Skeletal muscle tissue (tissue), 4 donors: Measurements from ENCODE around the gene SLC26A11. TPM values are rescaled to one million over a fixed set of nuclear protein-coding genes. Genes with fewer than 3 reads are reported as not detected.
"Not testable (repeated sequence)": the region's sequence is repeated elsewhere in the genome, so short reads cannot be mapped to it uniquely, and the experiment has no call there.

ENCODE experiments used
- H3K27ac ChIP-seq: one replicate; pipeline ENCODE4 v1.7.0; 2013; ENCODE audit warnings: mild to moderate bottlenecking, low read depth, low read length, inconsistent platforms
- H3K27me3 ChIP-seq, 3 donors: one replicate each; pipeline ENCODE4 v1.7.0; 2013; ENCODE audit warnings: low read length in 3 of 3; ENCODE audit not compliant: control insufficient read depth in 3 of 3, insufficient read depth in 3 of 3
- H3K36me3 ChIP-seq, 3 donors: one replicate each; pipeline ENCODE4 v1.7.0; 2013; ENCODE audit warnings: low read length in 3 of 3; ENCODE audit not compliant: control insufficient read depth in 3 of 3, insufficient read depth in 3 of 3
- H3K4me1 ChIP-seq, 3 donors: one replicate each; pipeline ENCODE4 v1.7.0; 2013; ENCODE audit warnings: low read length in 3 of 3, mild to moderate bottlenecking in 3 of 3; ENCODE audit not compliant: control insufficient read depth in 3 of 3, insufficient read depth in 3 of 3
- H3K4me3 ChIP-seq, 3 donors: one replicate each; pipeline ENCODE4 v1.7.0; 2013; ENCODE audit warnings: low read length in 3 of 3
- H3K9ac ChIP-seq, 3 donors: one replicate each; pipeline ENCODE4 v1.7.0; 2013; ENCODE audit warnings: low read length in 3 of 3, mild to moderate bottlenecking in 3 of 3, moderate library complexity in 2 of 3, low read depth in 1 of 3
- H3K9me3 ChIP-seq, 3 donors: one replicate each; pipeline ENCODE4 v1.7.0; 2013; ENCODE audit warnings: low read length in 3 of 3; ENCODE audit not compliant: control insufficient read depth in 3 of 3
- total RNA-seq: library from RNA; depleted of rRNA; stranded (reverse); fragments of >200 nt; gene quantifications from one replicate; pipeline ENCODE4 v1.2.3, GENCODE V29; 2014
- donor health status: Osteomylitis.

SLC26A11 gene
- total RNA-seq, 1 donor from 2014 or later, result 7.3 TPM

DNA sequence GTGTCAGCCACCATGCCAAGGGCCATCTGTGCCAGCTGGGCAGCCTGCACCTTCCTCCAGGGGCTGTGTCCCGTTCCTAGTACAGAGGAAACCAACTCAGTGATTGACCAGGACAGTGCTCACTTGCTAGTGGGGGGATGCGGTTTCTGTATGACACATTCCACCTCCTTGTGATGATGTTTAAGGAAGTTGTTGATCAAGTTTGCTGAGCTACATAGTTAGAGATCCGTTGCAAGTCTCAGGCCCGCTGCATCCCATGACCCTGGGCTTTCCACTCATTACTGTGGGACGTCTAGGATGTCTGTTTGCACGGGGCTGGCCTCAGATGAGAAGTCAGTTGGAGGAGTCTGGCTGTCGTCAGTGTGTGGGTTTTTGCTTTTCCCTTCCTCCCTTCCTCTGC lies 74.0 kb downstream of the SLC26A11 start:
- Histone ChIP-seq H3K36me3 (peaks cover 72 to 77% (median 74%) of the 10 kb centered on the region in 3 donors), H3K4me1 (no peaks in the 10 kb centered on the region), H3K27ac (no peak overlapping the region), H3K4me3 (no peak overlapping the region), H3K9me3 (no peaks in the 10 kb centered on the region), H3K9ac (no peak overlapping the region), H3K27me3 (no peaks in the 10 kb centered on the region)

DNA sequence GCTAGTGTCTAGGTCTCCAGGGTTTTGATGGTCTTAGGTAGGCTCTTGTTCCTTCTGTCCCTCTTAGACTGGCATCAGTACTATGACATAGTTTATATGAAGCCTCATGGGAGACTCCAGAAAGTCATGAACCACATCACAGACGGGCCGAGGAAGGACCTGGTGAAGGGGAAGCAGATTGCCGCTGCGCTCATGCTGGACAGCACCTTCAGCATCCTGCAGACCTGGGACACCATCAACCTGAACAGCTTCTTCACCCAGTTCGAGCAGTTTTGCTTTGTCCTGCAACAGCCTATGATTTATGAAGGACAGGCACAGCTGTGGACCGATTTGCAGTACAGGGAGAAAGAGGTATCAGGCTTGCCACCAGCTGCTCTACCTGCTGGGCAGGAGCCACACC lies 74.4 kb downstream of the SLC26A11 start:
- H3K27ac ChIP-seq, result no peak overlapping the region
- peaks cover 70 to 77% (median 72%) of the 10 kb centered on the region in 3 donors for H3K36me3 ChIP-seq

GRCh38 chr17:80295146-80295545 lies 74.9 kb downstream of the SLC26A11 start:
- Histone ChIP-seq H3K27ac (no peak overlapping the region), H3K9me3 (no peaks in the 10 kb centered on the region), H3K9ac (no peak overlapping the region), H3K4me1 (no peaks in the 10 kb centered on the region), H3K4me3 (no peak overlapping the region), H3K36me3 (peaks cover 69 to 79% (median 72%) of the 10 kb centered on the region in 3 donors), H3K27me3 (no peaks in the 10 kb centered on the region)

More for the DNA sequence above, 74.4 kb downstream of the SLC26A11 start:
- H3K4me3 ChIP-seq, result no peak overlapping the region
- no peaks in the 10 kb centered on the region for H3K9me3 ChIP-seq
- no peaks in the 10 kb centered on the region for H3K27me3 ChIP-seq
- no peak overlapping the region for H3K9ac ChIP-seq
- no peaks in the 10 kb centered on the region for H3K4me1 ChIP-seq

DNA sequence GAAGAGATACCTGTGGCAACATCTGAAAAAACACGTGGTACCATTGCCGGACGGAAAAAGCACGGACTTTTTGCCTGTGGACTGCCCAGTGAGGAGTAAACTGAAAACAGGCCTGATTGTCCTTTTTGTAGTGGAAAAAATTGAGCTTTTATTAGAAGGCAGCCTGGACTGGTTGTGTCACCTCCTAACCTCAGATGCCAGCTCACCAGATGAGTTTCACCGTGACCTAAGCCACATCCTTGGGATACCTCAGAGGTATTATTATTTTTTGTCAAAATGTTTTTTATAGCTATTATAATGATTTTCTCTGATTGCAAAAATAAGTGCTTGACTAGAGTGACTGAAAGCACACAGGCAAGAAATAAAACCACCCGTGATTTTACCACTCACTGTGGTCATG lies 75.3 kb downstream of the SLC26A11 start:
- Histone ChIP-seq H3K27me3 (no peaks in the 10 kb centered on the region), H3K9ac (no peak overlapping the region), H3K4me3 (no peak overlapping the region), H3K27ac (no peak overlapping the region), H3K4me1 (no peaks in the 10 kb centered on the region), H3K9me3 (no peaks in the 10 kb centered on the region), H3K36me3 (peaks cover 67 to 77% (median 72%) of the 10 kb centered on the region in 3 donors)

DNA sequence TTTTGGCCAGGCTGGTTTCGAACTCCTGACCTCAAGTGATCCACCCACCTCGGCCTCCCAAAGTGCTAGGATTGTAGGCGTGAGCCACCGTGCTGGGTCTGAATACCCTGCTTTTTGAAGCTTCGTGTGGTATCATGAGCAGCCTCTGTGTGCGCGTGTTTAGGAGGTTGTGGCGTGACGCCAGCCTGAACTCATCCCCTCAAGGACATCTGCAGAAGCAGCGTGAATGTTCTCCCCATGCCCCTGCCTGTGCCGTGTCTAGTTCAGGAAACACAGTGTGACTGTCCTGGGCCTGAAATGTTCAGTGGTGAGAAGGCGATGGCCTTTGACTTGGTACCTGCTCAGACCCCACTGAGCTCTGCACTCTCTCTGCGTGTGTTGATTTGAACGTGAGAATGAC lies 76.0 kb downstream of the SLC26A11 start:
- Histone ChIP-seq H3K4me1 (no peaks in the 10 kb centered on the region), H3K4me3 (no peak overlapping the region), H3K27ac (no peak overlapping the region), H3K9me3 (no peaks in the 10 kb centered on the region), H3K27me3 (no peaks in the 10 kb centered on the region), H3K36me3 (peaks cover 65 to 74% (median 70%) of the 10 kb centered on the region in 3 donors), H3K9ac (no peak overlapping the region)

DNA sequence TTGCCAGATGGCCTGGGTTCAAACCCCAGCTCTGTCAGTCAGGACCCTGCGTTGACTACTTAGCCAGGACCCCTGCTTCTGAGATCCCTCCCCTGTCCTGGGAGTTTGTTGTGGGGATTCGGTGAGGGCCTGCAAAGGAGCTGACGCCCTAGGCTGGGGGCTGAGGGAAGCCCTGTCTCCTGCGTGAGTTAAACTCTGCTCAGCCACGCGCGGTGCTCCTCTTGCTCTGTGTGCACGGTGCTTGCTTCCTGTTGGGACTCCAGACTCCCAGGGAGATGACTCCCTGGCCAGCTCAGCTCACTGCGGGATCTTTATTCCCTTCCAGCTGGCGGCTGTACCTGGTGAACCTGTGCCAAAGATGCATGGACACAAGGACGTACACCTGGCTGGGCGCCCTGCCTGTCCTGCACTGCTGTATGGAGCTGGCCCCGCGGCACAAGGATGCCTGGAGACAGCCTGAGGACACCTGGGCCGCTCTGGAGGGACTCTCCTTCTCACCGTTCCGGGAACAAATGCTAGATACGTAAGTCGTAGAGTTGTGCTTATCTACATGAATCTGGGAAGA lies 77.9 kb downstream of the SLC26A11 start:
- Histone ChIP-seq H3K36me3 (peaks cover 55 to 75% (median 70%) of the 10 kb centered on the region in 3 donors), H3K9ac (no peak overlapping the region), H3K4me3 (no peak overlapping the region), H3K27me3 (no peaks in the 10 kb centered on the region), H3K4me1 (no peaks in the 10 kb centered on the region), H3K9me3 (peaks cover 0 to 3% (median 2%) of the 10 kb centered on the region in 3 donors), H3K27ac (no peak overlapping the region)

DNA sequence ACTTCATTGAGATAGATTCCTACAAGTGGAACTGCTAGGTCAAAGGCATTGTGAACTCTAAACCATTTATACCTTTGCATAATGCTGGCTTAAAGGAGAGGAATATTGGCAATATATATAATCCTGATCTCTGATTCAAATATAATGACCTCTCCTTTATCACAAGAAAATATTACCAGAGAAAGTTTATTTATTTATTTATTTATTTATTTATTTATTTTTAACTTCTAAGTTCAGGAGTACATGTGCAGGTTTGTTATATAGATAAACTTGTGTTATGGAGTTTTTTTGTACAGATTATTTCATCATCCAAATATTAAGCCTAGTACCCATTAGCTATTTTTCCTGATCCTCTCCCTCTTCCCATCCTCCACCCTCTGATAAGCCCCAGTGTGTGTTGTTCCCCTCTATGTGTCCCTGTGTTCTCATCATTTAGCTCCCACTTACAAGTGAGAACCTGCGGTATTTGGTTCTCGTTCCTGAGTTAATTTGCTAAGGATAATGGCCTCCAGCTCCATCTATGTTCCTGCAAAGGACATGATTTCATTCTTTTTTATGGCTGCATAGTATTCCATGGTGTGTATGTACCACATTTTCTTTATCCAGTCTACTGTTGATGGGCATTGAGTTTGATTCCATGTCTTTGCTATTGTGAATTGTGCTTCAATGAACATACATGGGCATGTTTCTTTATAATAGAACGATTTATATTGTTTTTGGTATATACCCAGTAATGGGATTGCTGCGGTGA lies 79.3 kb downstream of the SLC26A11 start:
- H3K4me3 ChIP-seq, H3K9ac ChIP-seq, H3K27me3 ChIP-seq, H3K9me3 ChIP-seq, H3K27ac ChIP-seq, H3K4me1 ChIP-seq: not testable (repeated sequence)
- peaks cover 52 to 80% (median 72%) of the 10 kb centered on the region in 3 donors for H3K36me3 ChIP-seq

GRCh38 chr17:80300756-80301155 lies 80.5 kb downstream of the SLC26A11 start:
- not testable (repeated sequence) for H3K4me3 ChIP-seq, H3K9me3 ChIP-seq, H3K4me1 ChIP-seq, H3K27me3 ChIP-seq, H3K9ac ChIP-seq, H3K27ac ChIP-seq
- peaks cover 44 to 78% (median 62%) of the 10 kb centered on the region in 3 donors for H3K36me3 ChIP-seq

Other genes with a start within 250 kb of the SLC26A11 start
- gene TBC1D16, start 184.6 kb upstream of the SLC26A11 start, total RNA-seq, result 19.3 TPM
- gene CCDC40, start 183.8 kb upstream of the SLC26A11 start, total RNA-seq, result 1.0 TPM
- 14.1 TPM for gene GAA, start 118.8 kb upstream of the SLC26A11 start, total RNA-seq
- gene EIF4A3, start 73.3 kb upstream of the SLC26A11 start, total RNA-seq, result 71.5 TPM
- gene CARD14, start 50.4 kb upstream of the SLC26A11 start, total RNA-seq, result 0.52 TPM
- 6.3 TPM for gene SGSH, start 94 bp upstream of the SLC26A11 start, total RNA-seq
- 63.2 TPM for gene RNF213, start 40.4 kb downstream of the SLC26A11 start, total RNA-seq
- gene ENDOV, start 194.7 kb downstream of the SLC26A11 start, total RNA-seq, result 7.8 TPM